ENCODE results near the gene IPCEF1. TPM values are rescaled to one million over a fixed set of nuclear protein-coding genes. Genes with fewer than 3 reads are reported as not detected.

IPCEF1 gene
- polyA plus RNA-seq, 2 of the 4 experiments (the other 2 are of a cell fraction), result 0.01 TPM; not detected in 1

DNA sequence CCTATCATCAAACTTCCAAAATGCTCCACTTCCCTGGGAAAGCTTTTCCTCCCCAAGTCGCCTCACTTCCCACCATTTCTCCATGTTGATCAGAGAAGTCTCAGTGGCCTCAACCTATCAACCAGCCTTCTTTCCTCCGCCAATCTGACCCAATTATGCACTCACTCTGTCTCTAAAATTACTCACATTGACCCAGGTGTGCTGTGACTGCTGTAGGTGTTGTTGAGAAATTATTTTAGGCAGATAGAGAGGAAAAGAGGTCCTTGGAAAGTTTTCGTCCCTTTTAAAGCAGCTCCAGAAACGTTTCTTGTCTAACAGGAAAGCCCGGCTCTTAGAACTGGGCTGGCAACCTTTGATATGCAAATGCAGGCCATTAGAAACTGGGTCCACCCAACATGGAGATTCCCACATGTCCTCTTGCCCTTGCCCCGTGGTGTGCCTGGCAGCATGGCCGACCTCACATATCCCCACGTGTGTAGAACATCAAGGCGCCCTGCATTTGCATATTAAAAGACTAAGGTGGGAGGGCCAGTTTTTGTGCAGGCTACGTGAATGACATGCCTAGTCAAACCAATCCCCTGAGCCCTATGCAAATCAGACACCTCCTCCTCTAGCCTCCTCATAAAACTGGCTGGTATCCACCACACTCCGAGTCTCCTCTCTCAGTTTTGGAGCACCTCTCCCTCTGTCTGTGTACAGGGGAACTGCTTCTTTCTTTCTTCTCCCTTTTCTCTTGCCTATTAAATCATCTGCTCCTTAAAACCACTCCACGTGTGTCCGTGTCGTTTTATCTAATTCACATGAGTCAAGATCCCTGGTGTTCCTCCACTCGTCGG, 12.9 kb downstream of the IPCEF1 start:
- H3K9me3 ChIP-seq, result 0 out of 3 replicates have a peak, but pooled peaks cover 3% of the 10 kb centered on the region
- H3K4me1 ChIP-seq, result no peaks in the 10 kb centered on the region
- 52% methylated on average over 16 of the region's 16 CpGs for WGBS (ENCODE audit: missing lambda C conversion rate)
- TF ChIP-seq EHMT2 (IDR thresholded peaks at IDR 0.05; ENCODE audit: low read depth), result no peak
- no peak for TF ChIP-seq HEYL (CRISPR knock-in tag; IDR thresholded peaks at IDR 0.05)
- TF ChIP-seq, protein P1, sequence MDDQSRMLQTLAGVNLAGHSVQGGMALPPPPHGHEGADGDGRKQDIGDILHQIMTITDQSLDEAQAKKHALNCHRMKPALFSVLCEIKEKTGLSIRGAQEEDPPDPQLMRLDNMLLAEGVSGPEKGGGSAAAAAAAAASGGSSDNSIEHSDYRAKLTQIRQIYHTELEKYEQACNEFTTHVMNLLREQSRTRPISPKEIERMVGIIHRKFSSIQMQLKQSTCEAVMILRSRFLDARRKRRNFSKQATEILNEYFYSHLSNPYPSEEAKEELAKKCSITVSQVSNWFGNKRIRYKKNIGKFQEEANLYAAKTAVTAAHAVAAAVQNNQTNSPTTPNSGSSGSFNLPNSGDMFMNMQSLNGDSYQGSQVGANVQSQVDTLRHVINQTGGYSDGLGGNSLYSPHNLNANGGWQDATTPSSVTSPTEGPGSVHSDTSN (IDR thresholded peaks at IDR 0.05), result no peak
- TF ChIP-seq JUNB (IDR thresholded peaks at IDR 0.05), result no peak
- no peak for TF ChIP-seq BHLHE40 (IDR thresholded peaks at IDR 0.05; ENCODE audit: low read depth, low read length)
- TF ChIP-seq ZC3H11A (IDR thresholded peaks at IDR 0.05), result no peak
- TF ChIP-seq RAD21 (conservative IDR thresholded peaks at IDR 0.05 in 1 of 2, IDR thresholded peaks at IDR 0.05 in 1 of 2), result 0 out of 5 replicates have a peak, but pooled peaks of 1 of the 2 experiments have one; percentile 5
- no peak for TF ChIP-seq TFCP2L1 (CRISPR knock-in tag; IDR thresholded peaks at IDR 0.05)
- TF ChIP-seq, protein P2, sequence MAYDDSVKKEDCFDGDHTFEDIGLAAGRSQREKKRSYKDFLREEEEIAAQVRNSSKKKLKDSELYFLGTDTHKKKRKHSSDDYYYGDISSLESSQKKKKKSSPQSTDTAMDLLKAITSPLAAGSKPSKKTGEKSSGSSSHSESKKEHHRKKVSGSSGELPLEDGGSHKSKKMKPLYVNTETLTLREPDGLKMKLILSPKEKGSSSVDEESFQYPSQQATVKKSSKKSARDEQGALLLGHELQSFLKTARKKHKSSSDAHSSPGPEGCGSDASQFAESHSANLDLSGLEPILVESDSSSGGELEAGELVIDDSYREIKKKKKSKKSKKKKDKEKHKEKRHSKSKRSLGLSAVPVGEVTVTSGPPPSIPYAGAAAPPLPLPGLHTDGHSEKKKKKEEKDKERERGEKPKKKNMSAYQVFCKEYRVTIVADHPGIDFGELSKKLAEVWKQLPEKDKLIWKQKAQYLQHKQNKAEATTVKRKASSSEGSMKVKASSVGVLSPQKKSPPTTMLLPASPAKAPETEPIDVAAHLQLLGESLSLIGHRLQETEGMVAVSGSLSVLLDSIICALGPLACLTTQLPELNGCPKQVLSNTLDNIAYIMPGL (CRISPR knock-in tag; IDR thresholded peaks at IDR 0.05; ENCODE audit: borderline replicate concordance), result no peak
- no peak overlapping the region for H3K27ac ChIP-seq
- H3K4me2 ChIP-seq, result peak overlapping the region; percentile 21; the same call in 1 of the 3 replicates
- no peak for FAIRE-seq
- CTCF ChIA-PET, result no interaction called here
- ATAC-seq, result peak; percentile 70 to 92
- POLR2A ChIA-PET, result no interaction called here
- DNase-seq (ENCODE audit: low read depth in 1 of 2, low spot score in 1 of 2), result peak in 1 of 2 experiments; percentile 43
- H3K4me3 ChIP-seq, result no peak overlapping the region

- ChIA-PET POLR2A (no interaction called here), CTCF (interaction anchor here (1.0 kb wide), 1 partner anchor 185 kb away, joined by 3 read pairs; no protein-coding TSS in a partner anchor)
- Histone ChIP-seq H3K27ac (no peak overlapping the region), H3K4me2 (no peak overlapping the region), H3K4me1 (no peaks in the 10 kb centered on the region), H3K4me3 (no peak overlapping the region), H3K9me3 (0 out of 3 replicates have a peak, but pooled peaks cover 3% of the 10 kb centered on the region)
- TF ChIP-seq CBX8 (IDR thresholded peaks at IDR 0.05), result no peak
- no peak for TF ChIP-seq RNF2 (IDR thresholded peaks at IDR 0.05; ENCODE audit: borderline replicate concordance, low read depth)
- TF ChIP-seq RARB (CRISPR knock-in tag; IDR thresholded peaks at IDR 0.05), result no peak
- TF ChIP-seq, protein P2 (CRISPR knock-in tag; IDR thresholded peaks at IDR 0.05; ENCODE audit: borderline replicate concordance), result no peak
- no peak for TF ChIP-seq MAX (IDR thresholded peaks at IDR 0.05)
- no peak for TF ChIP-seq HOXB5 (CRISPR knock-in tag; IDR thresholded peaks at IDR 0.05)
- TF ChIP-seq FOSB (CRISPR knock-in tag; IDR thresholded peaks at IDR 0.05), result no peak
- DNase-seq (ENCODE audit: low read depth in 1 of 2, low spot score in 1 of 2) (no peak), FAIRE-seq (no peak), ATAC-seq (no peak)
- WGBS (ENCODE audit: missing lambda C conversion rate), result 63% methylated on average over 5 of the region's 5 CpGs
Measured at GRCh38 chr6:154341871-154342270, 14.7 kb downstream of the IPCEF1 start.

- 78% methylated on average over 4 of the region's 4 CpGs for WGBS (ENCODE audit: missing lambda C conversion rate)
- Histone ChIP-seq H3K4me2 (no peak overlapping the region), H3K4me1 (no peaks in the 10 kb centered on the region), H3K4me3 (no peak overlapping the region), H3K27ac (no peak overlapping the region), H3K9me3 (0 out of 3 replicates have a peak, but pooled peaks cover 2% of the 10 kb centered on the region)
- CTCF ChIA-PET, result no interaction called here
- TF ChIP-seq, protein P1 (IDR thresholded peaks at IDR 0.05), result no peak
- TF ChIP-seq EP300 (IDR thresholded peaks at IDR 0.05), result no peak
- TF ChIP-seq HOXB13 (CRISPR knock-in tag; IDR thresholded peaks at IDR 0.05; ENCODE audit: low read depth), result no peak
- no peak for TF ChIP-seq EHMT2 (IDR thresholded peaks at IDR 0.05; ENCODE audit: low read depth)
- TF ChIP-seq HDAC2 (IDR thresholded peaks at IDR 0.05), result no peak
- no peak for TF ChIP-seq MAX (IDR thresholded peaks at IDR 0.05)
- TF ChIP-seq ZFP36 (IDR thresholded peaks at IDR 0.05; ENCODE audit: borderline replicate concordance, partially characterized antibody), result no peak
- TF ChIP-seq PHF8 (IDR thresholded peaks at IDR 0.05; ENCODE audit: borderline replicate concordance, low read depth), result no peak
- no peak for TF ChIP-seq HOXA7 (CRISPR knock-in tag; IDR thresholded peaks at IDR 0.05)
- no peak for TF ChIP-seq NPAS2 (CRISPR knock-in tag; IDR thresholded peaks at IDR 0.05; ENCODE audit: borderline replicate concordance)
- no peak for TF ChIP-seq EHF (CRISPR knock-in tag; IDR thresholded peaks at IDR 0.05)
- no peak for FAIRE-seq
- POLR2A ChIA-PET, result no interaction called here
- no peak for ATAC-seq
- no peak for DNase-seq (ENCODE audit: low read depth in 1 of 2, low spot score in 1 of 2)
Measured at GRCh38 chr6:154341336-154341735, 15.3 kb downstream of the IPCEF1 start.
